HCT116 (cell line): ENCODE data around the gene KIF12. TPM values are rescaled to one million over a fixed set of nuclear protein-coding genes. Genes with fewer than 3 reads are reported as not detected.

Source experiments
- ATAC-seq: fragments of 200-7000 bp; cut with Tn5 transposase; 2 replicates; pipeline ENCODE4 v1.9.1; 2020; ENCODE audit warnings: mild to moderate bottlenecking, moderate library complexity
- BruUV-seq: library from RNA; stranded (reverse); fragments of 400-500 nt; replicated peaks from 2 replicates; lab custom pipeline; 2021; lab: Mats Ljungman, UMichigan
- CTCF ChIA-PET: fragments of 300-600 bp; sonication (Branson Sonifier 250); formaldehyde crosslinking; loops from one replicate; lab custom pipeline; 2021; ENCODE audit warnings: antibody characterized with exemption; lab: Charles Lee
- POLR2A ChIA-PET: fragments of 300-600, 350-600 bp; sonication (Branson Sonifier 250); formaldehyde crosslinking; loops from one replicate; lab custom pipeline; 2021; ENCODE audit warnings: antibody characterized with exemption; lab: Charles Lee
- RAD21 ChIA-PET, 2 experiments: fragments of 300-600 bp; sonication (Branson Sonifier 250); formaldehyde crosslinking; loops; one replicate each; lab custom pipeline; 2023; ENCODE audit warnings: low total read pairs in 2 of 2; ENCODE audit not compliant: uncharacterized antibody in 2 of 2, unreplicated experiment in 2 of 2, low non-redundant PET in 1 of 2; lab: Charles Lee
- DNase-seq: peaks from one replicate; pipeline ENCODE4 v3.0.0-alpha.2; 2010; ENCODE audit warnings: low read depth, low spot score
- H2AFZ ChIP-seq: fragments of 200-600 bp; shearing (Covaris generic), sonication (generic); 2 replicates; pipeline ENCODE4 v1.6.1; 2017; ENCODE audit warnings: low read depth, mixed run types, mixed read lengths, antibody characterized with exemption, low read length; ENCODE audit not compliant: poor library complexity, severe bottlenecking
- H3K27ac ChIP-seq: 2 replicates; pipeline ENCODE4 v1.5.1; 2012; ENCODE audit warnings: low read depth, low read length
- H3K27me3 ChIP-seq: fragments of 200-600 bp; sonication (generic); 2 replicates; pipeline ENCODE4 v1.6.1; 2016; ENCODE audit warnings: mixed run types, low read length, mixed read lengths; ENCODE audit not compliant: insufficient read depth
- H3K36me3 ChIP-seq, 2 experiments: fragments of 200-500 bp in 1 of 2; fragments of 200-600 bp in 1 of 2; sonication (Bioruptor generic) in 1 of 2; sonication (generic) in 1 of 2; 2 replicates each; pipeline versions ENCODE4 v1.5.1 to v1.6.1; 2014 to 2016; ENCODE audit warnings: low read length in 2 of 2, inconsistent platforms in 1 of 2, mixed read lengths in 1 of 2, mixed run types in 1 of 2; ENCODE audit not compliant: insufficient read depth in 2 of 2, control insufficient read depth in 1 of 2
- H3K4me1 ChIP-seq, 2 experiments: fragments of 200-600 bp in 1 of 2; sonication (generic) in 1 of 2; 2 replicates each; pipeline versions ENCODE4 v1.5.1 to v1.6.1; 2012 to 2017; ENCODE audit warnings: low read length in 2 of 2, inconsistent platforms in 1 of 2, mild to moderate bottlenecking in 1 of 2, mixed read lengths in 1 of 2, mixed run types in 1 of 2, moderate library complexity in 1 of 2; ENCODE audit not compliant: insufficient read depth in 2 of 2, control insufficient read depth in 1 of 2
- H3K4me2 ChIP-seq: fragments of 200-600 bp; sonication (generic); 2 replicates; pipeline ENCODE4 v1.6.1; 2017; ENCODE audit warnings: mixed run types, low read length, mixed read lengths
- H3K4me3 ChIP-seq, 2 experiments: fragments of 200-600 bp in 1 of 2; sonication (generic) in 1 of 2; replicated peaks in 1 of 2; 2 replicates each; pipeline ENCODE4 v1.5.1; 2011 to 2016; ENCODE audit warnings: low read length in 2 of 2, control low read depth in 1 of 2, low read depth in 1 of 2, mild to moderate bottlenecking in 1 of 2, mixed read lengths in 1 of 2, mixed run types in 1 of 2
- H3K79me2 ChIP-seq: fragments of 200-600 bp; sonication (generic); 2 replicates; pipeline ENCODE4 v1.6.1; 2017; ENCODE audit warnings: mild to moderate bottlenecking, mixed run types, low read length, moderate library complexity, mixed read lengths; ENCODE audit not compliant: insufficient read depth
- H3K9ac ChIP-seq: fragments of 200-600 bp; sonication (generic); 2 replicates; pipeline ENCODE4 v1.6.1; 2016; ENCODE audit warnings: low read length, mixed read lengths
- H3K9me2 ChIP-seq: fragments of 200-600 bp; sonication (generic), shearing (Covaris generic); 2 replicates; pipeline ENCODE4 v1.6.1; 2017; ENCODE audit warnings: mixed run types, mild to moderate bottlenecking, moderate library complexity; ENCODE audit not compliant: insufficient read depth
- H3K9me3 ChIP-seq, 2 experiments: fragments of 200-500 bp in 1 of 2; fragments of 200-600 bp in 1 of 2; sonication (Bioruptor generic) in 1 of 2; sonication (generic) in 1 of 2; 2 replicates each; pipeline ENCODE4 v1.6.1; 2014 to 2017; ENCODE audit warnings: low read length in 2 of 2, mixed read lengths in 2 of 2, inconsistent platforms in 1 of 2, low read depth in 1 of 2, mild to moderate bottlenecking in 1 of 2, mixed run types in 1 of 2, moderate library complexity in 1 of 2; ENCODE audit not compliant: control insufficient read depth in 1 of 2, insufficient read depth in 1 of 2
- H4K20me1 ChIP-seq: fragments of 200-600 bp; sonication (generic), shearing (Covaris generic); 2 replicates; pipeline ENCODE4 v1.6.1; 2017; ENCODE audit warnings: mixed run types, mild to moderate bottlenecking, moderate library complexity; ENCODE audit not compliant: insufficient read depth
- ATF3 ChIP-seq: IDR thresholded peaks from 2 replicates; pipeline ENCODE4 v1.6.1; 2012
- CBX3 ChIP-seq: IDR thresholded peaks from 2 replicates; pipeline ENCODE4 v1.6.1; 2012; ENCODE audit warnings: low read depth
- EGR1 ChIP-seq: IDR thresholded peaks from 2 replicates; pipeline ENCODE4 v1.6.1; 2012; ENCODE audit warnings: low read depth
- EZH2phosphoT487 ChIP-seq: fragments of 200-600 bp; IDR thresholded peaks from 2 replicates; pipeline ENCODE4 v1.6.1; 2018; ENCODE audit warnings: antibody characterized with exemption, borderline replicate concordance
- FOSL1 ChIP-seq: IDR thresholded peaks from 2 replicates; pipeline ENCODE4 v1.6.1; 2012; ENCODE audit warnings: low read depth
- SP1 ChIP-seq: IDR thresholded peaks from 2 replicates; pipeline ENCODE4 v1.6.1; 2012; ENCODE audit warnings: low read depth
- TCF7L2 ChIP-seq: IDR thresholded peaks from 2 replicates; pipeline ENCODE4 v1.7.0; 2011; ENCODE audit warnings: borderline replicate concordance, inconsistent platforms; ENCODE audit not compliant: insufficient read depth, insufficient read length; ENCODE audit errors: extremely low read depth
- ZBTB33 ChIP-seq: IDR thresholded peaks from 2 replicates; pipeline ENCODE4 v1.6.1; 2011; ENCODE audit warnings: mild to moderate bottlenecking, low read length, moderate library complexity; ENCODE audit not compliant: insufficient replicate concordance; ENCODE audit errors: extremely low read depth
- intact Hi-C: fragments of 100-400 bp; cut with micrococcal nuclease; formaldehyde crosslinking; loops from 2 replicates; pipeline ENCODE4 v1.10.0; 2022
- total RNA-seq: library from RNA; stranded (reverse); gene quantifications from one replicate; pipeline ENCODE4 v1.2.1, GENCODE V29; 2021; ENCODE audit not compliant: unreplicated experiment

The KIF12 gene
- total RNA-seq, 1 experiment from 2014 or later, result 6.4 TPM

GRCh38 chr9:114105236-114105635, 6.1 kb upstream of the KIF12 start:
- H3K79me2 ChIP-seq, result no peaks in the 10 kb centered on the region
- no peak overlapping the region for H3K4me2 ChIP-seq
- H3K4me3 ChIP-seq, result no peak overlapping the region
- CTCF ChIA-PET, result interaction anchor here (0.7 to 5.6 kb wide), 2 partner anchors 22 to 187 kb away, joined by 4 to 120 read pairs; no protein-coding TSS in a partner anchor
- H3K9ac ChIP-seq, result no peak overlapping the region
- H3K9me3 ChIP-seq, result peaks cover 3 to 4% of the 10 kb centered on the region in 2 experiments; a peak in 2 of 4 replicates
- POLR2A ChIA-PET, result no interaction called here
- no peaks in the 10 kb centered on the region for H3K9me2 ChIP-seq
- H3K36me3 ChIP-seq, result no peaks in the 10 kb centered on the region
- no TSS peak for BruUV-seq
- no peak overlapping the region for H3K27ac ChIP-seq
- intact Hi-C loops, result loop anchor here (5.0 kb wide), 1 partner anchor 172 kb away; no protein-coding TSS in a partner anchor
- no peaks in the 10 kb centered on the region for H4K20me1 ChIP-seq
- H2AFZ ChIP-seq, result no peak overlapping the region
- TF ChIP-seq ATF3 (no peak), ZBTB33 (no peak), SP1 (no peak), CBX3 (no peak), FOSL1 (no peak), TCF7L2 (no peak), EZH2phosphoT487 (no peak), EGR1 (no peak)
- TF ChIP-seq, all 23 proteins: peak for 0
- ATAC-seq, result no peak
- no peak for DNase-seq
- Histone ChIP-seq H3K4me1 (no peaks in the 10 kb centered on the region), H3K27me3 (no peaks in the 10 kb centered on the region)
- RAD21 ChIA-PET, result no interaction called here
